HG02973 (cell line): Measurements from ENCODE around the gene IGHMBP2.

Experiments used
- ATAC-seq: cut with Tn5 transposase; IDR thresholded peaks from one replicate; pipeline ENCODE4 v1.9.1; 2021; ENCODE audit warnings: moderate library complexity; ENCODE audit not compliant: unreplicated experiment

Gene IGHMBP2

DNA sequence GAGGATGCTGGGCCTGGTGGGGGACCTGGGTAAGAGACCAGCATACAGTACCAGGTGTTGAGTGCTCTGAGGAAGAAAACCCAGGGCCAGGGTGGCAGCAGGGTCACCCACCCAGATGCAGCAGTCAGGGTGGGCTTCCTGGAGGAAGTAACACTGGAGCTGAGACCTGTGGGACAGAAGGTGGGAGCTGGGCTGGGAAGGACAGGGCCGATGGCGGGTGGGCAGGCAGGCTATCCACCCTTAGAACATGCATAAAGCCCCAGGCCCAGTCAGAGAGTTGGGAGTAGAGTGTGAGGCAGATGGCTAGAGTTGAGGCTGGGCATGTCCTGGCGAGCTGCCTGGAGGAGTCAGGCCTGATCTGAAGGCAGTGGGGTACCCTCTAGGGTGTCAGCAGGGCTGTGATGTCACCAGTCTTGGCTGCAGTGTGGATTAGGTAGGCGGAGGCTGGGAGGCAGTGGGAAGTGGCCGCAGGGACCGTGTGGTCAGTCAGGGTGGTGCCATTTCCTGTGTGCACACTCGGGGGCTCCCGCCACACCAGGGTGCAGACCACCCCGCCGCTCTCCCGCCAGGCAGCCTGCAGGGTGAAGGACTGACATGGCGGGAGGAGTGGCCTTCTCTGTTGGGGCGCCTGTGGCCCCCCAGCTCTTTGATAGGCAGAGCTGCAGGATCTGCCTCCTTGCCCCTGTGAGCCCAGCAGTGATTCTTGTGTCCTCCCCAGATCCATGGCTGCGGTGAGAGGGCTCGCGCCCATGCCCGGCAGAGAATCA, 35.3 kb downstream of the IGHMBP2 start:
- no peak for ATAC-seq

GRCh38 chr11:68939583-68940555, 36.2 kb downstream of the IGHMBP2 start:
- ATAC-seq: no peak

DNA sequence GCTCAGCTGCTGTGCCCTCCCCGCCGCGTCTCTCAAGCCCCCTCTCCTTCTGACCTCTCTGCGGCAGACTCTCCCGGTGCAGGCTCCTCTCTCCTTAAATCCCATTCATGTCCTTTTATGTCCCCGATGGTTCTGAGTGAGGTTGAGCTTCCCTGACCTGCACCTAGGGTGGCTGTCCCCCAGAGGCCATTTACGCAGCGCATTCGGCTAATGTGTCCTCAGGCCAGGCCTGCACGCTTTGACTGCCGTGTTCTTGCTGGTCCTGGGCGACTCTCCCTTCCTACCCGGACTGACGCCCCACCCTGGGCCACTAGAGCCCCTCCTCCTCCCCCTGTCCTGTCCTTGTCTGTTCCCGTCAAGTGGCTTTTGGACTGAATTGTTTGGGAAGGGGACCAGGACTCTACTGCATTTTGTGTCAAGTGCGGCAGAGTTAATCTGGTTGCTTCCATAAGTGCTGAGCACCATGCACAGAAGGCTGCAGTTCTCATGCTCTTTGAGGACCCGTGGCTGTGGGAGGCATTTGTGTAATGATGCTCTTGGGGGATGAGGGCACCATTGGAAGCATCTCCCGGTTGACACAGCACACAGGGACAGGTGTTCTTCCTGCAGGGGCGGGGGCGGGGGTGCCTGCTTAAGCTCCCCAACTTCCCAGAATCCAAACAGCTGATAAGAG, 37.1 kb downstream of the IGHMBP2 start:
- no peak for ATAC-seq

- ATAC-seq: no peak
Measured at GRCh38 chr11:68941324-68942094, 37.8 kb downstream of the IGHMBP2 start.

DNA sequence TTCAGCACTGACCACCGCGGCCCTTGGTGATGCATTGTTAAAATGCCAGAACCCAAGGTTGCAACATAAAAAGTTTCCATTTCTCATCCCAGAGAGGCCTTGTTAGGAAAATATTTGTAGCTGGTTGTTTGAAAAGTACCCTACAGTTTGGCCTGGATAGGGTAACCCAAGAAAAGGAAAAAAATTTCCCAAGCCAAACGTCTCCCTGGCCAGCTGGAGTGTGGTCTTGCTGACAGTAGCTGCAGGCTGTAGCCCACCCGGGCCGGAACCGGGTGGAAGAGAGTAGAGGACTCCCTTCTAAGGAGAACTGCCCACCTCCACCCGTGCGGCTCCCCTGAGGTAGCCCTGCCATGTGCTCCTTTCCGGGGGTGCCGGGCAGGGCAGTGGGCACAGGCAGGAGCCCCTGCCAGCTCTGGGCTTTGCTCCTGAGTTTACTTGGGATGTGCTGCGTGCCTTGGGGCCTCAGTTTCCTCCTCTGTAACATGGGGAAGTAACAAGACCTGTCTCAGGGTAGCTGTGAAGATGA, 38.5 kb downstream of the IGHMBP2 start:
- ATAC-seq: no peak

- no peak for ATAC-seq
Measured at GRCh38 chr11:68942751-68943271, 39.1 kb downstream of the IGHMBP2 start.

DNA sequence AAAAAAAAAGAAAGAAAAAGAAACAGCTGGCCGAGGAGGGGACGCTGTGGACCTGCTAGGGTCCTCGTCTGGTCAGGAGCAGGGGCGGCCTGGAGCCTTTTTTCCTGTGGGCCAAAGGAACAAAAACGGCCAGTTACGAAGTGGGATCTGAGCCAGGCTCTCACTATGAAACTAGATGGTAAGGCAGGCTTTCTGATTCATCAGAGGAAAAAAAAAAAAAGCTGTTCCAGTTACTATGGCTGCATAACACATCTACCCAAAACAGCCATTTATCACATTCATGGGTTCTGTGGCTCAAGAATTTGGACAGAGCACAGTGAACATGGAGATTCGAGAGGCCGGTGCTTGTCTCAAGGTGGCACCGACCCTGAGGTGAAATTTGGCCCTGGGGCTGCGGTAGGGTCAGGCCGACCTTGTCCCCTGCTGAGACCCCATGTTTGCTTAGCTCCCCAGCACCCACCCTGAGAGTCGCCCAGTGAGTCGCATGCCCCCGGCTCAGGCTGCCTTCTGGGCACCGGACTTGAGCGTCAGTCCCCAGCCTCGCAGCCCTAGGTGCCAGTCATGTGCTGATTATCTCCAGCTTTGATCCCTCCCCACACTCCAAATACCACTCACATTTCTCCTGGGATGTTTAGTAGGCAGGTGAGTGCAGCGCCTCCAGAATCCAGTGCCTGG, 42.9 kb downstream of the IGHMBP2 start:
- ATAC-seq: no peak

DNA sequence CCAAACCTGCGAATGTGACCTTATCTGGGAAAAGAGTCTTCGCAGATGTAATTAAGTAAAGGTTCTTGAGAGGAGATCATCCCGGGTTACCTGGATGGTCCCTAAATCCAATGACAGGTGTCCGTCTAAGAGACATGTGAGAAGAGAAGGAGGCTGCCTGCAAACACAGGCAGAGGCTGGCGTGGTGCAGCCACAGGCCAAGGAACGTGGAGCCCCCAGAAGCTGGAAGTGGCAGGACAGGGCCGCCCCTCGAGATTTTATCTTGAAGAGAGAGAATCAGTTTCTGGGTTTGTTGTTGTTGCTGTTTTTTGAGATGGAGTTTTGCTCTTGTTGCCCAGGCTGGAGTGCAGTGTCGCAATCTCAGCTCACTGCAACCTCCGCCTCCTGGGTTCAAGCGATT, 43.5 kb downstream of the IGHMBP2 start:
- ATAC-seq: no peak

GRCh38 chr11:68948496-68948895, 44.8 kb downstream of the IGHMBP2 start:
- ATAC-seq: no peak

GRCh38 chr11:68948935-68949334, 45.2 kb downstream of the IGHMBP2 start:
- no peak for ATAC-seq

GRCh38 chr11:68950270-68950669, 46.6 kb downstream of the IGHMBP2 start:
- no peak for ATAC-seq

GRCh38 chr11:68950762-68951161, 47.1 kb downstream of the IGHMBP2 start:
- ATAC-seq: no peak

DNA sequence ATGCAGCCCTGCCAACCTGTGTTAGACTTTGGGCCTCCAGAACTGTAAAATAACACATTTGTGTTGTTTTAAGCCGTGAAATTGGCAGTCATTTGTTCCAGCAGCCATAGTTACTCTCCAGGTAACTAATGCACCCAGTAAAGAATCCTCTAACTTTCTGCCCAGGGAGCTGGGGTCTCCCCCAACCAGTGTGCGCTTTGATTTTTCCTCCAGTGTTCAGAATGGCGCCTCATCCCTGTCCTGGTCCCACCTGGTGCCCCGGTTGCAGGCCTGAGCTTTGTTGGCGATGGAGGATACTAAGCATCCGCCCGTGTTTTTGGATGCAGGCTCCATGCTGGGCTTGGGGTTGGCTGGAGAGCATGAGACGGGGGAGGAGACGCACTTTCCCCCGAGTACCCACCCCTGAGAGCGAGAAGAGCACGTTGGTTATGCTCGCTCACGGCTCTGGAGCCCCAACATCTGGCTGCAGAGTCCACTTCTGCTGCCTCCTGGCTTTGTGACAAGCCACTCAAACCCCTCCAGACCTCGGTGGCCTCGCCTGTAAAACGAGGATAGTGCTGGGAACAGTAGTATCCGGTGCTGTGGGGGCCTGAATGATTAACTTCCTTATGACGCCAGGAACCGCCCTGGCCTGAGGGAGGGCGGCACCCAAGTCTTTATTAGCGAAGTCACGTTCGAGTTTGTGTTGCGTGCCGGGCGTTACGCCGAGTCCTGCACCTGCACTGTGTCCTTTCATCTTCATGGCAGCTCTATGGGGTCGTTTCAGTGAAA, 51.3 kb downstream of the IGHMBP2 start:
- no peak for ATAC-seq

DNA sequence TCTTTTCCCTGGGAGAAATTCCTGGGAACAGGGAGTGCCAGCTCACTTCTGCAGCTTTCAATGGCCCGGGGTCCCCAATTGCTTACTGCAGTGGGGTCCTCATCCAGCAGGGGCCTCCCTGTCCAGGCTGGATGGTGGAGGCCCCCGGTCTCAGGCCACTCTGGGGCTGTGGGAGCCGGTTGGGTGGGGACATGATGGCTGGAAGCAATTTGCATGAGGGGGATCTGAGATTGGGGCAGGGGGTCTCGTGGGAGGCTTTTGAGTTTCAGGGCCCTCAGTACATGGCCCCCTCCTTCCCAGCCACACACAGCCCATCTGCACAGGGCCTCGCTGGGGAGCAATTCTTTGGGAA, 51.9 kb downstream of the IGHMBP2 start:
- ATAC-seq: no peak

DNA sequence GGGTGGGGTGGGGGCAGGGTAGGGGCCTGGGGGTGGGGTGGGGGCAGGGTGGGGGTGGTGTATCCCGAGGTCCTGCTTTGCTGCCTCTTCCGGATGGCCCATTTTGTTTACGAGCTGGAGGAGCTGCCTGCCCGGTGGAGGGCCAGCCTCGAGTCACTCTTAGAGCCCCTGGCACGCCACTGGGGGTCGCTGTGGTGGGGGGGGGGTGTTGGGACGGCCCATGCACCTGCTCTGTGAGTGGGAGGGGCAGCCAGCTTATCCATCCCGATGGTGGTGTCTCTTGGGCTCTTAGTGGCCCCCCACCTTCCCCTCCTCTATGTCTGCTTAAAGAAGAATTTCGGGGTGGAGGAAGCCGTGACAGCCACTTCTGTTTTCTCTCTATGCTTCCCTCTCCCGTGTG, 52.5 kb downstream of the IGHMBP2 start:
- ATAC-seq: no peak

- no peak for ATAC-seq
Measured at GRCh38 chr11:68956547-68957254, 53.0 kb downstream of the IGHMBP2 start.

- ATAC-seq: no peak
Measured at GRCh38 chr11:68958211-68958610, 54.5 kb downstream of the IGHMBP2 start.
